IMR-90 (cell line): ENCODE data around the gene FUBP3. TPM values are rescaled to one million over a fixed set of nuclear protein-coding genes. Genes with fewer than 3 reads are reported as not detected.

Experiments used
- ATAC-seq: fragments of 200-7000 bp; cut with Tn5 transposase; 2 replicates; pipeline ENCODE4 v1.9.1; 2020; ENCODE audit warnings: low read depth, mild to moderate bottlenecking, moderate library complexity
- BruUV-seq: library from RNA; stranded (reverse); fragments of 400-500 nt; replicated peaks from 2 replicates; lab custom pipeline; 2021; lab: Mats Ljungman, UMichigan
- CTCF ChIA-PET: fragments of 300-600 bp; formaldehyde crosslinking; extraction: SDS; loops from one replicate; lab custom pipeline; 2021; ENCODE audit warnings: antibody characterized with exemption; lab: Yijun Ruan, JAX
- POLR2A ChIA-PET: fragments of 300-600 bp; sonication (Branson Sonifier 250); formaldehyde crosslinking; loops from one replicate; lab custom pipeline; 2022; ENCODE audit warnings: antibody characterized with exemption; ENCODE audit not compliant: unreplicated experiment; lab: Charles Lee
- DNase-seq: peaks from one replicate; pipeline ENCODE4 v3.0.0; 2013
- H2AFZ ChIP-seq: replicated peaks from 2 replicates; pipeline ENCODE3; 2013; ENCODE audit warnings: low read length, mild to moderate bottlenecking; ENCODE audit not compliant: poor library complexity
- H2AK5ac ChIP-seq: 2 replicates; pipeline ENCODE4 v1.6.1; 2013; ENCODE audit warnings: low read depth, low read length, inconsistent platforms
- H2AK9ac ChIP-seq: replicated peaks from 2 replicates; pipeline ENCODE3; 2013; ENCODE audit warnings: mild to moderate bottlenecking, low read depth, low read length, moderate library complexity; ENCODE audit not compliant: poor library complexity
- H2BK120ac ChIP-seq: 2 replicates; pipeline ENCODE4 v1.6.1; 2013; ENCODE audit warnings: low read depth, low read length, inconsistent platforms
- H2BK15ac ChIP-seq: 3 replicates; pipeline ENCODE4 v1.6.1; 2013; ENCODE audit warnings: low read depth, low read length, inconsistent platforms
- H2BK20ac ChIP-seq: 2 replicates; pipeline ENCODE4 v1.6.1; 2013; ENCODE audit warnings: low read depth, mild to moderate bottlenecking, inconsistent platforms, low read length, moderate library complexity
- H2BK5ac ChIP-seq: 2 replicates; pipeline ENCODE4 v1.6.1; 2013; ENCODE audit warnings: mild to moderate bottlenecking, low read depth, low read length, inconsistent platforms; ENCODE audit not compliant: poor library complexity, severe bottlenecking
- H3K14ac ChIP-seq: replicated peaks from 2 replicates; pipeline ENCODE4 v1.6.1; 2013; ENCODE audit warnings: low read depth, low read length, inconsistent platforms
- H3K18ac ChIP-seq: 2 replicates; pipeline ENCODE4 v1.6.1; 2013; ENCODE audit warnings: low read depth, low read length, control low read depth
- H3K23ac ChIP-seq: 2 replicates; pipeline ENCODE4 v1.6.1; 2013; ENCODE audit warnings: low read depth, low read length, inconsistent platforms
- H3K27ac ChIP-seq: 2 replicates; pipeline ENCODE4 v1.5.1; 2013; ENCODE audit warnings: mild to moderate bottlenecking, control low read depth, low read length; ENCODE audit not compliant: insufficient read depth
- H3K27me3 ChIP-seq: 2 replicates; pipeline ENCODE4 v1.6.1; 2013; ENCODE audit warnings: low read length; ENCODE audit not compliant: control insufficient read depth, insufficient read depth
- H3K36me3 ChIP-seq: 2 replicates; pipeline ENCODE4 v1.6.1; 2013; ENCODE audit warnings: low read length, mixed read lengths; ENCODE audit not compliant: control insufficient read depth, insufficient read depth
- H3K4ac ChIP-seq: 2 replicates; pipeline ENCODE4 v1.6.1; 2013; ENCODE audit warnings: low read depth, low read length, inconsistent platforms
- H3K4me1 ChIP-seq: 2 replicates; pipeline ENCODE4 v1.6.1; 2013; ENCODE audit warnings: low read length, mixed read lengths; ENCODE audit not compliant: control insufficient read depth, insufficient read depth
- H3K4me2 ChIP-seq: 2 replicates; pipeline ENCODE4 v1.6.1; 2013; ENCODE audit warnings: low read depth, mild to moderate bottlenecking, control low read depth, low read length, moderate library complexity
- H3K4me3 ChIP-seq: 2 replicates; pipeline ENCODE4 v1.5.1; 2013; ENCODE audit warnings: low read depth, mild to moderate bottlenecking, control low read depth, low read length, moderate library complexity; ENCODE audit not compliant: insufficient read depth
- H3K56ac ChIP-seq: 2 replicates; pipeline ENCODE4 v1.6.1; 2013; ENCODE audit warnings: low read length, inconsistent platforms; ENCODE audit not compliant: insufficient read depth; ENCODE audit errors: extremely low read depth
- H3K79me1 ChIP-seq, 2 experiments: 2 replicates each; pipeline ENCODE4 v1.6.1; 2013; ENCODE audit warnings: low read length in 2 of 2, inconsistent platforms in 1 of 2, low read depth in 1 of 2
- H3K9ac ChIP-seq: 2 replicates; pipeline ENCODE4 v1.6.1; 2013; ENCODE audit warnings: low read depth, low read length, control low read depth
- H3K9me1 ChIP-seq: 2 replicates; pipeline ENCODE4 v1.6.1; 2013; ENCODE audit warnings: low read length, inconsistent platforms; ENCODE audit not compliant: insufficient read depth
- H3K9me3 ChIP-seq: 2 replicates; pipeline ENCODE4 v1.6.1; 2013; ENCODE audit warnings: low read length; ENCODE audit not compliant: control insufficient read depth, insufficient read depth
- H4K20me1 ChIP-seq: 2 replicates; pipeline ENCODE4 v1.6.1; 2013; ENCODE audit warnings: low read length, inconsistent platforms; ENCODE audit not compliant: insufficient read depth
- H4K5ac ChIP-seq: 2 replicates; pipeline ENCODE4 v1.6.1; 2013; ENCODE audit warnings: mild to moderate bottlenecking, low read depth, low read length, control low read depth
- H4K8ac ChIP-seq, 2 experiments: 2 replicates each; pipeline ENCODE4 v1.6.1; 2013; ENCODE audit warnings: low read depth in 2 of 2, low read length in 2 of 2, control low read depth in 1 of 2, inconsistent platforms in 1 of 2
- H4K91ac ChIP-seq: 2 replicates; pipeline ENCODE4 v1.6.1; 2013; ENCODE audit warnings: low read depth, low read length, inconsistent platforms; ENCODE audit not compliant: insufficient read depth
- CEBPB ChIP-seq: IDR thresholded peaks from 2 replicates; pipeline ENCODE4 v1.6.1; 2012; ENCODE audit warnings: low read depth, low read length, improper control_type of control experiment
- CHD1 ChIP-seq: IDR thresholded peaks from 2 replicates; pipeline ENCODE4 v1.6.1; 2012; ENCODE audit warnings: low read depth, low read length, improper control_type of control experiment
- FOS ChIP-seq: fragments of 150-350 bp; IDR thresholded peaks from 2 replicates; pipeline ENCODE4 v1.6.1; 2016; ENCODE audit warnings: low read depth, low read length
- POLR2A ChIP-seq: IDR thresholded peaks from 2 replicates; pipeline ENCODE4 v1.6.1; 2012; ENCODE audit warnings: mild to moderate bottlenecking, low read depth, low read length
- RFX5 ChIP-seq: IDR thresholded peaks from 2 replicates; pipeline ENCODE4 v1.8.0; 2012; ENCODE audit warnings: low read depth, mild to moderate bottlenecking, low read length, moderate library complexity
- WGBS, 2 experiments: methylation state at CpG; one replicate each; pipeline versions ENCODE4 v1.1.5 to v1.1.7; 2013; ENCODE audit warnings: missing lambda C conversion rate in 2 of 2; ENCODE audit not compliant: insufficient read length in 1 of 2; ENCODE audit errors: extremely low coverage in 2 of 2; 5-methylcytosine and 5-hydroxymethylcytosine counted together
- dilution Hi-C: fragments of 300-500 bp; cut with HindIII; formaldehyde crosslinking; loops from one replicate; pipeline ENCODE4 v1.14.3; 2018; ENCODE audit warnings: low sequenced_read_pairs; ENCODE audit not compliant: unreplicated experiment
- in situ Hi-C: fragments of 300-500 bp; cut with MboI; formaldehyde crosslinking; loops from 3 replicates; pipeline ENCODE4 v1.14.3; 2019; ENCODE audit warnings: low sequenced_read_pairs, inconsistent platforms, mixed read lengths
- intact Hi-C: fragments of 100-400 bp; cut with micrococcal nuclease; formaldehyde crosslinking; loops from 2 replicates; pipeline ENCODE4 v1.10.0; 2022
- polyA plus RNA-seq, 3 experiments: library from polyadenylated mRNA; depleted of rRNA; stranded (reverse); fragments of >200 nt; gene quantifications; 2 replicates each; pipeline ENCODE4 v1.2.3, GENCODE V29; 2012; ENCODE audit warnings: low replicate concordance in 1 of 3
- total RNA-seq: library from RNA; depleted of rRNA; stranded (reverse); fragments of >200 nt; gene quantifications from 2 replicates; pipeline ENCODE4 v1.2.3, GENCODE V29; 2012
- TF ChIP-seq, protein P1 (sequence below): fragments of 150-350 bp; IDR thresholded peaks from 2 replicates; pipeline ENCODE4 v1.6.1; 2017; ENCODE audit warnings: mild to moderate bottlenecking, antibody characterized with exemption, low read length, low read depth

Gene FUBP3
- total and polyA plus RNA-seq, 2 of the 4 experiments (the other 2 are of a cell fraction): 32.3 to 50.1 TPM

GRCh38 chr9:130579738-130580463 is 524 bp downstream of the FUBP3 start:
- peak overlapping the region; percentile 84 for H3K23ac ChIP-seq
- H3K4ac ChIP-seq: peak overlapping the region; percentile 74
- H2BK5ac ChIP-seq: peak overlapping the region; percentile 59
- H3K27ac ChIP-seq: peak overlapping the region; percentile 67
- H4K8ac ChIP-seq: peak overlapping the region; percentile 77 to 93; a peak in 3 of 4 replicates
- peaks cover 3% of the 10 kb centered on the region; the same call in 1 of the 2 replicates for H3K9me1 ChIP-seq
- H4K5ac ChIP-seq: peak overlapping the region; percentile 9
- POLR2A ChIA-PET: interaction anchor here (0.5 to 0.7 kb wide), 2 partner anchors 57 to 104 kb away, joined by 3 to 11 read pairs; no protein-coding TSS in a partner anchor
- peak overlapping the region; percentile 98 for H2AK9ac ChIP-seq
- H4K91ac ChIP-seq: 0 out of 2 replicates have a peak overlapping the region, but pooled peaks have one; percentile 20
- peak overlapping the region; percentile 70 for H3K14ac ChIP-seq
- H2BK120ac ChIP-seq: no peak overlapping the region
- no peaks in the 10 kb centered on the region for H3K9me3 ChIP-seq
- H4K20me1 ChIP-seq: peaks cover 32% of the 10 kb centered on the region
- 0 out of 2 replicates have a peak overlapping the region, but pooled peaks have one; percentile 17 for H3K56ac ChIP-seq
- peak overlapping the region; percentile 97 for H2AFZ ChIP-seq
- no peak overlapping the region for H2BK20ac ChIP-seq
- peak; percentile 30 for ATAC-seq
- peaks cover 21 to 51% of the 10 kb centered on the region in 2 experiments for H3K79me1 ChIP-seq
- in situ Hi-C loops: no loop called here
- H2BK15ac ChIP-seq: no peak overlapping the region
- no TSS peak for BruUV-seq
- no peaks in the 10 kb centered on the region for H3K27me3 ChIP-seq
- H3K4me2 ChIP-seq: peak overlapping the region; percentile 98
- 0% methylated on average over 8 of the region's 40 CpGs; no CpG with 5 or more reads in 1 of the 2 experiments for WGBS, 2 experiments
- peak overlapping the region; percentile 71 for H3K9ac ChIP-seq
- dilution Hi-C loops: no loop called here
- CTCF ChIA-PET: no interaction called here
- peak overlapping the region; percentile 86 for H3K4me3 ChIP-seq
- intact Hi-C loops: no loop called here
- H2AK5ac ChIP-seq: peak overlapping the region; percentile 20
- H3K18ac ChIP-seq: no peak overlapping the region
- H3K36me3 ChIP-seq: peaks cover 6% of the 10 kb centered on the region
- TF ChIP-seq RFX5 (no peak), CHD1 (no peak), POLR2A (no peak), FOS (no peak), CEBPB (no peak)
- TF ChIP-seq, protein P1, sequence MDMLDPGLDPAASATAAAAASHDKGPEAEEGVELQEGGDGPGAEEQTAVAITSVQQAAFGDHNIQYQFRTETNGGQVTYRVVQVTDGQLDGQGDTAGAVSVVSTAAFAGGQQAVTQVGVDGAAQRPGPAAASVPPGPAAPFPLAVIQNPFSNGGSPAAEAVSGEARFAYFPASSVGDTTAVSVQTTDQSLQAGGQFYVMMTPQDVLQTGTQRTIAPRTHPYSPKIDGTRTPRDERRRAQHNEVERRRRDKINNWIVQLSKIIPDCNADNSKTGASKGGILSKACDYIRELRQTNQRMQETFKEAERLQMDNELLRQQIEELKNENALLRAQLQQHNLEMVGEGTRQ: no peak
- DNase-seq: no peak
- peaks cover 2% of the 10 kb centered on the region for H3K4me1 ChIP-seq
